DOHH2 (cell line): ENCODE measurements around the gene RGCC.

Experiments used
- EZH2phosphoT487 ChIP-seq: fragments of 200-600 bp; sonication (generic); IDR thresholded peaks from 2 replicates; pipeline ENCODE4 v1.6.1; 2017; ENCODE audit warnings: borderline replicate concordance, mild to moderate bottlenecking, antibody characterized with exemption, low read length, moderate library complexity, mixed read lengths
- TF ChIP-seq, protein P1 (sequence below): fragments of 200-600 bp; sonication (generic); IDR thresholded peaks from one replicate; pipeline ENCODE4 v1.5.1; 2014; ENCODE audit warnings: antibody characterized with exemption, mild to moderate bottlenecking, low read depth, low read length; ENCODE audit not compliant: poor library complexity, severe bottlenecking

DNA sequence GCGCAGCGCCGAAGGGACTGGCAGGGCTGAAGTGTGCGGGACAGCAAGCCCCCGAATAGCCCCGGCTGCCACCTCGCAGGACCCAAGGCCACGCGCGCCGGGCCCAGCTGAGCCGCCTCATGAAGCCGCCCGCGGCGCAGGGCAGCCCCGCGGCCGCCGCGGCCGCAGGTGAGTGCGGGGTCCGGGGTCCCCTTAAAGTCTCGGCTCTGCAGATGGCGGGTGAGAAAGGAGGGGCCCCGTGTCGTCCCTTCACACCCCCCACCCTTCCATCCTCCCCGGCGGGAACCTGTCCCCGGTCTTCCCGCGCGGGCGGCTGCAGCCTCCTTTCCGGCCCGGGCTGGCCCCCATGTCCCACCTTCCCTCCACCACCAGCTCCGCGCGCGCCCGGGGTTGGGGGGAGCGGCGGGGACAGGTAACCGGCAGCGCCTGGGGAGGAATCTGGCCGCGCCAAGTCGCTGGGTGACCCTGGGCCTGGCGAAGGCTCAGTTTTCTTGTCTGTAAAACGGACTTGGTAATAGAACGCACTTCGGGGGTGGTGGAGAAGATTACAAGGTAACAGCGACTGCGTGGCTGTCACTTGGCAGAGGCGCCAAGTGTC is 338 bp downstream of the RGCC start:
- TF ChIP-seq, protein P1, sequence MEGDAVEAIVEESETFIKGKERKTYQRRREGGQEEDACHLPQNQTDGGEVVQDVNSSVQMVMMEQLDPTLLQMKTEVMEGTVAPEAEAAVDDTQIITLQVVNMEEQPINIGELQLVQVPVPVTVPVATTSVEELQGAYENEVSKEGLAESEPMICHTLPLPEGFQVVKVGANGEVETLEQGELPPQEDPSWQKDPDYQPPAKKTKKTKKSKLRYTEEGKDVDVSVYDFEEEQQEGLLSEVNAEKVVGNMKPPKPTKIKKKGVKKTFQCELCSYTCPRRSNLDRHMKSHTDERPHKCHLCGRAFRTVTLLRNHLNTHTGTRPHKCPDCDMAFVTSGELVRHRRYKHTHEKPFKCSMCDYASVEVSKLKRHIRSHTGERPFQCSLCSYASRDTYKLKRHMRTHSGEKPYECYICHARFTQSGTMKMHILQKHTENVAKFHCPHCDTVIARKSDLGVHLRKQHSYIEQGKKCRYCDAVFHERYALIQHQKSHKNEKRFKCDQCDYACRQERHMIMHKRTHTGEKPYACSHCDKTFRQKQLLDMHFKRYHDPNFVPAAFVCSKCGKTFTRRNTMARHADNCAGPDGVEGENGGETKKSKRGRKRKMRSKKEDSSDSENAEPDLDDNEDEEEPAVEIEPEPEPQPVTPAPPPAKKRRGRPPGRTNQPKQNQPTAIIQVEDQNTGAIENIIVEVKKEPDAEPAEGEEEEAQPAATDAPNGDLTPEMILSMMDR = no peak
- no peak for TF ChIP-seq EZH2phosphoT487
